Measurements from ENCODE around the gene RPS18. TPM values are rescaled to one million over a fixed set of nuclear protein-coding genes. Genes with fewer than 3 reads are reported as not detected.

Gene RPS18
- total RNA-seq, 1 donor from 2014 or later, result 2,061 TPM

DNA sequence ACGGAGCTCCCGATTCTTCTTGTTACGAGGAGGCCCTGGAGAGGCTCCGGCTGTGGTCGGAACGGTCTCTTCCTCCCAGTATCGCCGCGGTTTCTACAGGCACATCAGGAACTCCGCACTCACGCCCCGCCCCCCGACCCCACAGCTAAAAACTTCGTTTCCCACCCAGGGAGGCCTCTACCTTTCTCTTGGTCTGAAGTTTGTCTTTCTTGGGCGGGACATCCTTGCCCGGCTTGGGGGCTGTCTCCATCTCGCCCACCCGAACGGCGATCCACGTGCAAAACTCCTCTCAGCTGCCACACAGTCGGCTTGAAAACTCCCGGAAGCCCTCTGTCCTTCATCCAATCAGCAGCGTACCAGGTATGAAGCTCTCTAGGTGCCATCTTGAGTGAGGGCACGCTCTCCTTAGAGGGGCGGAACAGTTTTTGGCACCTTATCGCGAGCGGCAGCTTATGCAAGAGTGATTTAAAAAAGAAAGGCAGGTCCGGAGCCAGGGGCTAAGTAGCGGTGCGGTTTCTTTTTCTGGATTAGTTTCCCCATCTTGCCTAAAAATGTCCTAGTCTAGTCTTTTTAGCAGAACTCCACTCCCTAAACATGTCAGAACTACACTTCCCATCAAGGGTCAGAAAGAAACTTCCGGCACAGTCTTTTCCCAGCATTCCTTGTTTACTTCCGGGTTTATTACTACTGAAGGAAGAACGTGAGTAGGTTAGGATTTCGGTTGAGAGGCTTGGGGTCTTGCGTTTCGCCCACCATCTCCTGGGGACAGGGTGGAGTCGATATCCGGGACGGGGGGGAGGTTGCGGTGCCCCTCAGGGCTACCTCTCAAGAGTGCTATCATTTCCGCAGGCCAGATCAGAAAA lies 17.3 kb downstream of the RPS18 start, which contains the start of the genes PFDN6 and WDR46:
Gene PFDN6 (plus strand): TSS at position 681 of the 863 bp plus-strand sequence. CDS start 256 bp downstream, outside the sequence.
Gene WDR46 (minus strand): TSS at position 319 of the 863 bp plus-strand sequence. CDS start 69 bp downstream, at position 250.
- H3K4me3 Mint-ChIP-seq (ENCODE audit: unreplicated experiment), result peak within 1 kb of the TSS; percentile 99
- FAIRE-seq, result no peak

DNA sequence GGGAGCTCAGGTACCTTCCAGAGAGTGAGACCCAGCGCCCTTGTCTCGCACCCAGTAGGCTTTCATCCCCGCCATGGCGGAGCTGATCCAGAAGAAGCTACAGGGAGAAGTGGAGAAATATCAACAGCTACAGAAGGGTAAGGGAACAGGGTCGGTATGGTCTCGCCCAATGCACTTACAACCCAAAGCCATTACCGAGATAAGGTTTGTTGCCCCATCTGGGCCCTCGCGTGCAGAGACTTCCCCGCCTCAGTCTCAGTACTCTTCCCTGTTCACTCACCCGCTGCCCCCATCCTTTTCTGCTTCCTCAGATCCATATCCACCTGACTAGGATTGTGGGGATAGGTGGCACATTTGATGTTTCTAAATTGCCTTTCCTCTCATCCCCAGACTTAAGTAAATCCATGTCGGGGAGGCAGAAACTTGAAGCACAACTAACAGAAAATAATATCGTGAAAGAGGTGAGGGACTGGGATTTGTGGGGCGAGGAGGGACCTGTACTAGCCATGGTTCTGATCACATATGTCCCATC lies 18.0 kb downstream of the RPS18 start:
- peaks cover 22% of the 10 kb centered on the region for H3K4me1 Mint-ChIP-seq (ENCODE audit: low read depth, unreplicated experiment)
- H3K27ac ChIP-seq (ENCODE audit: low read depth, low read length), result peak overlapping the region; percentile 55

More for the DNA sequence above, 17.3 kb downstream of the RPS18 start, which contains the start of the genes PFDN6 and WDR46:
- Histone ChIP-seq H3K9me3 (ENCODE audit: insufficient read depth, low read depth, low read length) (no peaks in the 10 kb centered on the region), H3K79me2 (ENCODE audit: insufficient read depth, low read length) (peaks cover 66% of the 10 kb centered on the region), H4K20me1 (ENCODE audit: insufficient read depth, low read length) (peaks cover 16% of the 10 kb centered on the region), H3K4me1 (ENCODE audit: insufficient read depth, low read length) (peaks cover 14% of the 10 kb centered on the region), H3K4me3 (ENCODE audit: insufficient read depth, low read depth, low read length) (peak within 1 kb of the TSS; percentile 96), H3K36me3 (ENCODE audit: insufficient read depth, low read length) (peaks cover 31% of the 10 kb centered on the region), H2AFZ (ENCODE audit: low read depth, low read length) (peak within 1 kb of the TSS; percentile 86), H3K27ac (ENCODE audit: low read depth, low read length) (peak within 1 kb of the TSS; percentile 55), H3K9ac (ENCODE audit: low read length) (peak within 1 kb of the TSS; percentile 90), H3K4me2 (ENCODE audit: low read length) (peak within 1 kb of the TSS; percentile 90), H3K27me3 (ENCODE audit: insufficient read depth, low read length) (no peaks in the 10 kb centered on the region)
- Mint-ChIP-seq H3K9me3 (ENCODE audit: unreplicated experiment) (peaks cover 2% of the 10 kb centered on the region), H3K27me3 (ENCODE audit: low read depth, unreplicated experiment) (no peaks in the 10 kb centered on the region), H3K4me1 (ENCODE audit: low read depth, unreplicated experiment) (peaks cover 22% of the 10 kb centered on the region), H3K36me3 (ENCODE audit: low read depth, unreplicated experiment) (peaks cover 9% of the 10 kb centered on the region), H3K27ac (ENCODE audit: unreplicated experiment) (peak within 1 kb of the TSS; percentile 89)
- DNase-seq (ENCODE audit: low read depth), result peak; percentile 86
- TF ChIP-seq, protein P1, sequence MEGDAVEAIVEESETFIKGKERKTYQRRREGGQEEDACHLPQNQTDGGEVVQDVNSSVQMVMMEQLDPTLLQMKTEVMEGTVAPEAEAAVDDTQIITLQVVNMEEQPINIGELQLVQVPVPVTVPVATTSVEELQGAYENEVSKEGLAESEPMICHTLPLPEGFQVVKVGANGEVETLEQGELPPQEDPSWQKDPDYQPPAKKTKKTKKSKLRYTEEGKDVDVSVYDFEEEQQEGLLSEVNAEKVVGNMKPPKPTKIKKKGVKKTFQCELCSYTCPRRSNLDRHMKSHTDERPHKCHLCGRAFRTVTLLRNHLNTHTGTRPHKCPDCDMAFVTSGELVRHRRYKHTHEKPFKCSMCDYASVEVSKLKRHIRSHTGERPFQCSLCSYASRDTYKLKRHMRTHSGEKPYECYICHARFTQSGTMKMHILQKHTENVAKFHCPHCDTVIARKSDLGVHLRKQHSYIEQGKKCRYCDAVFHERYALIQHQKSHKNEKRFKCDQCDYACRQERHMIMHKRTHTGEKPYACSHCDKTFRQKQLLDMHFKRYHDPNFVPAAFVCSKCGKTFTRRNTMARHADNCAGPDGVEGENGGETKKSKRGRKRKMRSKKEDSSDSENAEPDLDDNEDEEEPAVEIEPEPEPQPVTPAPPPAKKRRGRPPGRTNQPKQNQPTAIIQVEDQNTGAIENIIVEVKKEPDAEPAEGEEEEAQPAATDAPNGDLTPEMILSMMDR (IDR thresholded peaks at IDR 0.05; ENCODE audit: insufficient read depth, low read depth, low read length), result no peak
- TF ChIP-seq EZH2 (IDR thresholded peaks at IDR 0.05; ENCODE audit: insufficient read depth, low read length), result no peak

More for the DNA sequence above, 18.0 kb downstream of the RPS18 start:
- H3K4me1 ChIP-seq (ENCODE audit: insufficient read depth, low read length), result peaks cover 14% of the 10 kb centered on the region
- FAIRE-seq (no peak), DNase-seq (ENCODE audit: low read depth) (no peak)
- peaks cover 25% of the 10 kb centered on the region for H3K36me3 ChIP-seq (ENCODE audit: insufficient read depth, low read length)
- peak overlapping the region; percentile 90 for H3K4me2 ChIP-seq (ENCODE audit: low read length)
- H3K4me3 Mint-ChIP-seq (ENCODE audit: unreplicated experiment), result peak overlapping the region; percentile 99
- peaks cover 9% of the 10 kb centered on the region for H3K36me3 Mint-ChIP-seq (ENCODE audit: low read depth, unreplicated experiment)
- peak overlapping the region; percentile 89 for H3K27ac Mint-ChIP-seq (ENCODE audit: unreplicated experiment)
- H3K9me3 Mint-ChIP-seq (ENCODE audit: unreplicated experiment), result peaks cover 2% of the 10 kb centered on the region
- peak overlapping the region; percentile 90 for H3K9ac ChIP-seq (ENCODE audit: low read length)
- H4K20me1 ChIP-seq (ENCODE audit: insufficient read depth, low read length), result peaks cover 13% of the 10 kb centered on the region
- TF ChIP-seq, protein P1 (IDR thresholded peaks at IDR 0.05; ENCODE audit: insufficient read depth, low read depth, low read length), result no peak
- H2AFZ ChIP-seq (ENCODE audit: low read depth, low read length), result peak overlapping the region; percentile 86
- no peaks in the 10 kb centered on the region for H3K27me3 ChIP-seq (ENCODE audit: insufficient read depth, low read length)
- peak overlapping the region; percentile 96 for H3K4me3 ChIP-seq (ENCODE audit: insufficient read depth, low read depth, low read length)
- H3K9me3 ChIP-seq (ENCODE audit: insufficient read depth, low read depth, low read length), result no peaks in the 10 kb centered on the region
- H3K27me3 Mint-ChIP-seq (ENCODE audit: low read depth, unreplicated experiment), result no peaks in the 10 kb centered on the region
- H3K79me2 ChIP-seq (ENCODE audit: insufficient read depth, low read length), result peaks cover 59% of the 10 kb centered on the region
